Caco-2 (cell line): ENCODE measurements around the gene RRAGC. TPM values are rescaled to one million over a fixed set of nuclear protein-coding genes. Genes with fewer than 3 reads are reported as not detected.
"Not testable (repeated sequence)": the region's sequence is repeated elsewhere in the genome, so short reads cannot be mapped to it uniquely, and the experiment has no call there.

ENCODE experiments used
- BruUV-seq: library from RNA; stranded (reverse); fragments of 400-500 nt; replicated peaks from 2 replicates; lab custom pipeline; 2021; lab: Mats Ljungman, UMichigan
- CTCF ChIA-PET: fragments of 300-600 bp; sonication (Branson Sonifier 250); formaldehyde crosslinking; loops from one replicate; lab custom pipeline; 2022; ENCODE audit warnings: antibody characterized with exemption; lab: Charles Lee
- POLR2A ChIA-PET: fragments of 300-600 bp; sonication (Branson Sonifier 250); formaldehyde crosslinking; loops from one replicate; lab custom pipeline; 2022; ENCODE audit warnings: antibody characterized with exemption; lab: Charles Lee
- DNase-seq, 2 experiments: peaks; one replicate each; pipeline versions ENCODE4 v3.0.0 to v3.0.0-alpha.2; 2020 to 2022
- H3K27me3 ChIP-seq: replicated peaks from 2 replicates; pipeline ENCODE4 v1.6.0; 2011; ENCODE audit warnings: low read length; ENCODE audit not compliant: control insufficient read depth, insufficient read depth
- H3K36me3 ChIP-seq: 2 replicates; pipeline ENCODE4 v1.5.1; 2011; ENCODE audit warnings: low read length; ENCODE audit not compliant: control insufficient read depth, insufficient read depth
- H3K4me1 ChIP-seq: fragments of 250-450 bp; sonication (Bioruptor Pico); 2 replicates; pipeline ENCODE4 v1.5.1; 2020; ENCODE audit warnings: mild to moderate bottlenecking
- H3K4me3 ChIP-seq: 2 replicates; pipeline ENCODE4 v1.5.1; 2011; ENCODE audit warnings: low read depth, mild to moderate bottlenecking, control low read depth, low read length
- H3K9me3 ChIP-seq: fragments of 250-450 bp; sonication (Bioruptor Pico); 2 replicates; pipeline ENCODE4 v1.5.1; 2020; ENCODE audit warnings: mild to moderate bottlenecking, moderate library complexity
- H3K27ac Mint-ChIP-seq: one replicate; pipeline ENCODE4 v1.8.0; 2022; ENCODE audit warnings: mixed read lengths; ENCODE audit not compliant: unreplicated experiment
- H3K27me3 Mint-ChIP-seq: one replicate; pipeline ENCODE4 v1.8.0; 2022; ENCODE audit warnings: mixed read lengths; ENCODE audit not compliant: insufficient read depth, unreplicated experiment
- H3K36me3 Mint-ChIP-seq: one replicate; pipeline ENCODE4 v1.8.0; 2022; ENCODE audit warnings: mild to moderate bottlenecking, mixed read lengths; ENCODE audit not compliant: insufficient read depth, unreplicated experiment
- H3K4me1 Mint-ChIP-seq: one replicate; pipeline ENCODE4 v1.8.0; 2022; ENCODE audit warnings: low read depth, mixed read lengths; ENCODE audit not compliant: unreplicated experiment
- H3K4me3 Mint-ChIP-seq: one replicate; pipeline ENCODE4 v1.8.0; 2022; ENCODE audit warnings: mild to moderate bottlenecking, moderate library complexity, mixed read lengths; ENCODE audit not compliant: unreplicated experiment
- H3K9me3 Mint-ChIP-seq: one replicate; pipeline ENCODE4 v1.8.0; 2022; ENCODE audit warnings: mixed read lengths; ENCODE audit not compliant: unreplicated experiment
- CTCF ChIP-seq, 2 experiments: fragments of 200-600 bp in 1 of 2; IDR thresholded peaks; 1 replicate in 1 of 2; 2 replicates in 1 of 2; pipeline versions ENCODE4 v1.5.1 to v1.8.0; 2011 to 2022; ENCODE audit warnings: antibody characterized with exemption in 1 of 2, control low read depth in 1 of 2, inconsistent platforms in 1 of 2, low read depth in 1 of 2, low read length in 1 of 2, mild to moderate bottlenecking in 1 of 2, moderate library complexity in 1 of 2; ENCODE audit not compliant: insufficient read depth in 1 of 2, severe bottlenecking in 1 of 2, unreplicated experiment in 1 of 2
- intact Hi-C: fragments of 100-400 bp; cut with micrococcal nuclease; formaldehyde crosslinking; loops from one replicate; pipeline ENCODE4 v1.10.0; 2022; ENCODE audit not compliant: unreplicated experiment
- total RNA-seq: library from RNA; stranded (reverse); gene quantifications from 2 replicates; pipeline ENCODE4 v1.2.3, GENCODE V29; 2022

The RRAGC gene
- total RNA-seq, 1 experiment from 2014 or later, result 16.0 TPM

DNA sequence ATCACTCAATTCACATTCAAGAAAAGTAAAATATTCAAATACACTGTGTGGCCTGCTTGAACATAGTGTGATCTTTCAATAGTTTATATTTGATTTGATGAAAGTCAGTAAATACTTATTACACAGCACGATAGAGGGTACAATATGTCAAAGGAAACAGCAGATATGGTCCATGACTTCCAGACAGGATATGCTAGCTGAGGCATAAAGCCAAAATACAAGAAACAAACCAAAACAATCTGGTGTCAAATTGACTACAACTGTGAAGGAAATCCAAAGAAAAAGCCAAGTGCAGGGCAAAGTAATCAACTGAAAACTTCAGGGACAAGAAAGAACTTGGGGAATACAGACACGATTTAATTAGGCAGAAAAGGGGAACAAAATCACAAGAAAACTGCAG lies 19.3 kb downstream of the RRAGC start:
- ChIA-PET POLR2A (no interaction called here), CTCF (no interaction called here)
- Mint-ChIP-seq H3K27ac (no peak overlapping the region), H3K4me1 (peaks cover 9% of the 10 kb centered on the region), H3K36me3 (peaks cover 36% of the 10 kb centered on the region), H3K9me3 (no peaks in the 10 kb centered on the region), H3K27me3 (no peaks in the 10 kb centered on the region), H3K4me3 (no peak overlapping the region)
- Histone ChIP-seq H3K4me1 (no peaks in the 10 kb centered on the region), H3K4me3 (no peak overlapping the region), H3K27me3 (no peaks in the 10 kb centered on the region), H3K9me3 (no peaks in the 10 kb centered on the region), H3K36me3 (no peaks in the 10 kb centered on the region)
- no peak for DNase-seq
- no TSS peak for BruUV-seq
- intact Hi-C loops, result no loop called here
- TF ChIP-seq CTCF (IDR thresholded peaks at IDR 0.05; ENCODE audit: insufficient read depth in 1 of 2, low read depth in 1 of 2, low read length in 1 of 2, severe bottlenecking in 1 of 2, unreplicated experiment in 1 of 2), result no peak

DNA sequence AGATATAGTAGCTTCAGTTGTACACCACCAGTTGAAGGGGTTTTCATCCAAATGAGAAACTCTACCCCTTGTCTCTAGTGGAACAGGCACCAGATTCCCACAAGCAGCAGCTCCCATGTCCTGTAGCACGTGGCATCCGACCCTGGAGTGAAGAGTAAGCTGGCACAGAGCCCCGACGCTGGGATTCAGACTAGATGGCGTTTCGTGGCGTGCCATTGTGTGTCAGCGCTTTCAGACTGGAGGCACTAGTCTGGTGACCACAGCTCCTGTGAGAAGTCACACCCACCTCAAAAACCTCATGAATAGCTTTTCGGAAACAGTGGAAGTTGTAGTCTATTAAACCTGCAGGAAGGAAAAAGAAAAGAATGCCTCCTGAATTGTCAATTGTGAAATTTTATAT lies 20.2 kb downstream of the RRAGC start:
- Mint-ChIP-seq H3K36me3 (peaks cover 28% of the 10 kb centered on the region), H3K27ac (no peak overlapping the region), H3K4me3 (no peak overlapping the region), H3K9me3 (no peaks in the 10 kb centered on the region), H3K4me1 (peaks cover 7% of the 10 kb centered on the region), H3K27me3 (no peaks in the 10 kb centered on the region)
- no peak for TF ChIP-seq CTCF (IDR thresholded peaks at IDR 0.05; ENCODE audit: insufficient read depth in 1 of 2, low read depth in 1 of 2, low read length in 1 of 2, severe bottlenecking in 1 of 2, unreplicated experiment in 1 of 2)
- H3K9me3 ChIP-seq, result no peaks in the 10 kb centered on the region
- no peaks in the 10 kb centered on the region for H3K36me3 ChIP-seq
- no peak for DNase-seq
- no peak overlapping the region for H3K4me3 ChIP-seq
- ChIA-PET CTCF (no interaction called here), POLR2A (no interaction called here)
- BruUV-seq, result no TSS peak
- no peaks in the 10 kb centered on the region for H3K4me1 ChIP-seq
- intact Hi-C loops, result loop anchor here (5.0 to 10.0 kb wide), 2 partner anchors 235 to 812 kb away; no protein-coding TSS in a partner anchor
- H3K27me3 ChIP-seq, result no peaks in the 10 kb centered on the region

- H3K4me3 Mint-ChIP-seq, H3K9me3 ChIP-seq, H3K4me3 ChIP-seq, H3K27me3 ChIP-seq, H3K9me3 Mint-ChIP-seq, H3K4me1 Mint-ChIP-seq, CTCF ChIA-PET, DNase-seq, H3K4me1 ChIP-seq, BruUV-seq, H3K27ac Mint-ChIP-seq, H3K36me3 ChIP-seq, H3K27me3 Mint-ChIP-seq, POLR2A ChIA-PET: not testable (repeated sequence)
- peaks cover 21% of the 10 kb centered on the region for H3K36me3 Mint-ChIP-seq
- intact Hi-C loops, result loop anchor here (5.0 to 10.0 kb wide), 2 partner anchors 232 to 809 kb away; no protein-coding TSS in a partner anchor
Observed at GRCh38 chr1:38836316-38836715, 23.3 kb downstream of the RRAGC start.
